Keratinocyte (primary cell): ENCODE results near the gene ITGB8.

Experiments
- EZH2 ChIP-seq: IDR thresholded peaks from one replicate; pipeline ENCODE4 v1.6.1; 2012; ENCODE audit warnings: inconsistent platforms, mild to moderate bottlenecking, low read length, moderate library complexity
- TF ChIP-seq, protein P1 (sequence below), 3 experiments: IDR thresholded peaks in 1 of 3; conservative IDR thresholded peaks in 1 of 3; optimal IDR thresholded peaks in 1 of 3; 2 replicates in 2 of 3; 3 replicates in 1 of 3; pipeline versions ENCODE3 to v1.5.1; 2011; ENCODE audit warnings: low read length in 3 of 3, mild to moderate bottlenecking in 3 of 3, moderate library complexity in 2 of 3, control low read depth in 1 of 3, inconsistent platforms in 1 of 3; ENCODE audit not compliant: insufficient read depth in 2 of 3; ENCODE audit errors: extremely low read depth in 1 of 3

DNA sequence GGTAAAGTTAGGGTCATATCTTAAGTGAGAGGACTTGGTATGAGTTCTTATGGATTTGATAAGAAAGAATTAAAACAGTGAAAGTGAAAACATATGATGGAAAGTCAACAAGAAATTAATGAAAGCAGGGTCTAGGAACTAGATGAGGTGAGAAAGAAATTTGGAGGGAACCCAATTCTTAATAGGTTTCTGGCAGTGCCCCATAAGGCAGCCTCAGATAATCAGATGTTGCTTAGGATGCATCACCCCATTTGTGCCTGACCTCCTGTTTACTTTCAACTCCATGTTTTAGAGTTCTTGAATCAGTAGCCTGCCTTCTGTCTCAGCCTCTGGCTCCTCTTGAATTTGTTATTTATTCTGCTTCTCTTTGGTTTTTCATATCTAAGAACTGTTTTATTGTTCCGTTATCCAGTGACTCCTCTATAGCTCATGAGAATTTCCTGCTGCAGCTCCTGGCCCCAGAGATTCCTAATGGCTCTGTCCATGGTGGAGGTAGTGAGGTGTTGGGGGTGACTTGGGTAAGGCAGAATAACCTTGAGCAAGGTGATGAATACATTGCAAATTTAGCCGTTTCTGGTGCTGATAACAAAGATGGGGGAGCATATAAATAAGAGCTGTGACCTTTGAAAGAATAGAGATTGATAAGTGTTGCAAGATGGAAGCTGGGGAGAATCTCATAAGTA is 17.6 kb downstream of the ITGB8 start:
- TF ChIP-seq, protein P1, sequence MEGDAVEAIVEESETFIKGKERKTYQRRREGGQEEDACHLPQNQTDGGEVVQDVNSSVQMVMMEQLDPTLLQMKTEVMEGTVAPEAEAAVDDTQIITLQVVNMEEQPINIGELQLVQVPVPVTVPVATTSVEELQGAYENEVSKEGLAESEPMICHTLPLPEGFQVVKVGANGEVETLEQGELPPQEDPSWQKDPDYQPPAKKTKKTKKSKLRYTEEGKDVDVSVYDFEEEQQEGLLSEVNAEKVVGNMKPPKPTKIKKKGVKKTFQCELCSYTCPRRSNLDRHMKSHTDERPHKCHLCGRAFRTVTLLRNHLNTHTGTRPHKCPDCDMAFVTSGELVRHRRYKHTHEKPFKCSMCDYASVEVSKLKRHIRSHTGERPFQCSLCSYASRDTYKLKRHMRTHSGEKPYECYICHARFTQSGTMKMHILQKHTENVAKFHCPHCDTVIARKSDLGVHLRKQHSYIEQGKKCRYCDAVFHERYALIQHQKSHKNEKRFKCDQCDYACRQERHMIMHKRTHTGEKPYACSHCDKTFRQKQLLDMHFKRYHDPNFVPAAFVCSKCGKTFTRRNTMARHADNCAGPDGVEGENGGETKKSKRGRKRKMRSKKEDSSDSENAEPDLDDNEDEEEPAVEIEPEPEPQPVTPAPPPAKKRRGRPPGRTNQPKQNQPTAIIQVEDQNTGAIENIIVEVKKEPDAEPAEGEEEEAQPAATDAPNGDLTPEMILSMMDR (optimal IDR thresholded peaks at IDR 0.05 in 1 of 3, IDR thresholded peaks at IDR 0.05 in 1 of 3, conservative IDR thresholded peaks at IDR 0.05 in 1 of 3; ENCODE audit: extremely low read depth in 1 of 3, insufficient read depth in 2 of 3, low read length in 3 of 3): no peak
- no peak for TF ChIP-seq EZH2
